Measurements from ENCODE around the gene MIDN.

MIDN gene

GRCh38 chr19:1220976-1221903, 27.1 kb upstream of the MIDN start:
- DNase-seq, result no peak

GRCh38 chr19:1221904-1222255, 26.5 kb upstream of the MIDN start:
- DNase-seq, result no peak

GRCh38 chr19:1222394-1222793, 26.0 kb upstream of the MIDN start:
- no peak for DNase-seq

GRCh38 chr19:1223018-1223855, 25.1 kb upstream of the MIDN start:
- DNase-seq, result no peak

GRCh38 chr19:1224047-1224825, 24.1 kb upstream of the MIDN start:
- DNase-seq, result no peak

GRCh38 chr19:1224847-1225246, 23.5 kb upstream of the MIDN start:
- no peak for DNase-seq

- no peak for DNase-seq
These were observed 22.8 kb upstream of the MIDN start for GRCh38 chr19:1225440-1226226.

GRCh38 chr19:1226227-1226518, 22.2 kb upstream of the MIDN start:
- DNase-seq, result no peak

GRCh38 chr19:1226522-1227303, 21.7 kb upstream of the MIDN start:
- no peak for DNase-seq

- DNase-seq, result no peak
These were observed 20.9 kb upstream of the MIDN start for GRCh38 chr19:1227304-1228054.

GRCh38 chr19:1228161-1228957, 20.0 kb upstream of the MIDN start:
- DNase-seq, result no peak

GRCh38 chr19:1229056-1229923, 19.1 kb upstream of the MIDN start:
- no peak for DNase-seq

GRCh38 chr19:1229924-1230782, 18.2 kb upstream of the MIDN start:
- no peak for DNase-seq

GRCh38 chr19:1230783-1231489, 17.4 kb upstream of the MIDN start:
- DNase-seq, result no peak

GRCh38 chr19:1231729-1232637, 16.4 kb upstream of the MIDN start:
- DNase-seq, result no peak

- no peak for DNase-seq
These were observed 15.7 kb upstream of the MIDN start for GRCh38 chr19:1232652-1233072.
